ENCODE data around the gene POTEB3.
"Not testable (repeated sequence)": the region's sequence is repeated elsewhere in the genome, so short reads cannot be mapped to it uniquely, and the experiment has no call there.

DNA sequence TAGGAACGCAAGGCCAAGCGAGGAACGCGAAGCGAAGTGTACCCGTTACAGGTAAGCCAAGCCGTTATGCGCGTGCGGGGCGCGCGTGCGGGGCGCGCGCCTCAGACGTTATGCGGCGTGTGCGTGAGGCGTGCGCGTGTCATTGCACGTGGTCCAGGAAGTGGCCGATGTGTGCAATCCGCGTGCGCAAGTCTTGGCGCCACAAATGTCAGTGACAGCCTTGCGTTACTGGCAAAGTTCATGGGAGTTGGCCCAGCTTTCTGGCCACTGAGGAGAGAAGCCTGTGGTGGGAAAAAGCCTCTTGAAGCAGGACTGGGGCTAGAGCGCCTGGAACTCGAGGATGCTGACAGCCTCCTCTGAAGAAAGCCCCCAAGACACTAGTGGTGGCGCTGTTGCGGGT, at the start of gene POTEB3:
- not testable (repeated sequence) for TF ChIP-seq EZH2 (IDR thresholded peaks at IDR 0.05; ENCODE audit: borderline replicate concordance, low read depth, low read length, severe bottlenecking); POLR2A (IDR thresholded peaks at IDR 0.05; ENCODE audit: low read depth, low read length); POLR2AphosphoS5 (IDR thresholded peaks at IDR 0.05; ENCODE audit: insufficient read depth, low read depth, low read length); JUN (IDR thresholded peaks at IDR 0.05; ENCODE audit: borderline replicate concordance, insufficient read depth, insufficient read length, low read depth); MYC (IDR thresholded peaks at IDR 0.05; ENCODE audit: low read depth, low read length); FOS (IDR thresholded peaks at IDR 0.05; ENCODE audit: borderline replicate concordance, insufficient read depth, low read length); GATA2 (IDR thresholded peaks at IDR 0.05; ENCODE audit: insufficient read depth, insufficient read length, low read depth, low read length)
- TF ChIP-seq, protein P1, sequence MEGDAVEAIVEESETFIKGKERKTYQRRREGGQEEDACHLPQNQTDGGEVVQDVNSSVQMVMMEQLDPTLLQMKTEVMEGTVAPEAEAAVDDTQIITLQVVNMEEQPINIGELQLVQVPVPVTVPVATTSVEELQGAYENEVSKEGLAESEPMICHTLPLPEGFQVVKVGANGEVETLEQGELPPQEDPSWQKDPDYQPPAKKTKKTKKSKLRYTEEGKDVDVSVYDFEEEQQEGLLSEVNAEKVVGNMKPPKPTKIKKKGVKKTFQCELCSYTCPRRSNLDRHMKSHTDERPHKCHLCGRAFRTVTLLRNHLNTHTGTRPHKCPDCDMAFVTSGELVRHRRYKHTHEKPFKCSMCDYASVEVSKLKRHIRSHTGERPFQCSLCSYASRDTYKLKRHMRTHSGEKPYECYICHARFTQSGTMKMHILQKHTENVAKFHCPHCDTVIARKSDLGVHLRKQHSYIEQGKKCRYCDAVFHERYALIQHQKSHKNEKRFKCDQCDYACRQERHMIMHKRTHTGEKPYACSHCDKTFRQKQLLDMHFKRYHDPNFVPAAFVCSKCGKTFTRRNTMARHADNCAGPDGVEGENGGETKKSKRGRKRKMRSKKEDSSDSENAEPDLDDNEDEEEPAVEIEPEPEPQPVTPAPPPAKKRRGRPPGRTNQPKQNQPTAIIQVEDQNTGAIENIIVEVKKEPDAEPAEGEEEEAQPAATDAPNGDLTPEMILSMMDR (IDR thresholded peaks at IDR 0.05; ENCODE audit: extremely low read depth in 1 of 2, insufficient read depth in 1 of 2, low read depth in 1 of 2, low read length in 2 of 2): not testable (repeated sequence)
- TF ChIP-seq, protein P2, sequence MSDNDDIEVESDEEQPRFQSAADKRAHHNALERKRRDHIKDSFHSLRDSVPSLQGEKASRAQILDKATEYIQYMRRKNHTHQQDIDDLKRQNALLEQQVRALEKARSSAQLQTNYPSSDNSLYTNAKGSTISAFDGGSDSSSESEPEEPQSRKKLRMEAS (IDR thresholded peaks at IDR 0.05; ENCODE audit: insufficient read depth, insufficient read length): not testable (repeated sequence)
